Ovary (tissue), 3 donors: Measurements from ENCODE around the gene INPP1.

Source experiments
- CTCF ChIP-seq, 3 donors: fragments of 450-650 bp in 2 of 3; fragments of 200-600 bp in 1 of 3; IDR thresholded peaks; one replicate each; pipeline versions ENCODE4 v1.5.1 to v1.8.0; 2016 to 2022; ENCODE audit warnings: antibody characterized with exemption in 3 of 3, mild to moderate bottlenecking in 1 of 3
- EP300 ChIP-seq: sonication (generic); formaldehyde crosslinking; IDR thresholded peaks from one replicate; pipeline ENCODE4 v1.6.1; 2017; ENCODE audit warnings: antibody characterized with exemption
- POLR2A ChIP-seq: fragments of 450-650 bp; IDR thresholded peaks from one replicate; pipeline ENCODE4 v1.6.1; 2017; ENCODE audit warnings: antibody characterized with exemption, mild to moderate bottlenecking, moderate library complexity
- donor health status: DM: no; HTN: no; CAD: no.

- TF ChIP-seq CTCF (IDR thresholded peaks at IDR 0.05) (no peak), EP300 (no peak), POLR2A (no peak)
Measured at GRCh38 chr2:190338453-190338852, 4.9 kb upstream of the INPP1 start.
